HG03521 (cell line): ENCODE results near the gene TNFRSF19.

ENCODE experiments used
- ATAC-seq: cut with Tn5 transposase; IDR thresholded peaks from one replicate; pipeline ENCODE4 v1.9.1; 2021; ENCODE audit warnings: mild to moderate bottlenecking, moderate library complexity; ENCODE audit not compliant: unreplicated experiment

The TNFRSF19 gene

GRCh38 chr13:23680845-23681669 lies 110.8 kb downstream of the TNFRSF19 start:
- no peak for ATAC-seq

- ATAC-seq: no peak
Observed at GRCh38 chr13:23683084-23683483, 112.9 kb downstream of the TNFRSF19 start.

GRCh38 chr13:23684647-23685046 lies 114.4 kb downstream of the TNFRSF19 start:
- no peak for ATAC-seq

- ATAC-seq: no peak
Observed at GRCh38 chr13:23685416-23685815, 115.2 kb downstream of the TNFRSF19 start.

GRCh38 chr13:23686948-23687347 lies 116.7 kb downstream of the TNFRSF19 start:
- no peak for ATAC-seq

GRCh38 chr13:23687614-23688013 lies 117.4 kb downstream of the TNFRSF19 start:
- ATAC-seq: no peak

GRCh38 chr13:23688336-23688735 lies 118.1 kb downstream of the TNFRSF19 start:
- no peak for ATAC-seq

GRCh38 chr13:23690668-23691067 lies 120.5 kb downstream of the TNFRSF19 start:
- no peak for ATAC-seq

- no peak for ATAC-seq
Observed at GRCh38 chr13:23692816-23693215, 122.6 kb downstream of the TNFRSF19 start.

GRCh38 chr13:23695196-23695595 lies 125.0 kb downstream of the TNFRSF19 start:
- no peak for ATAC-seq

- peak; percentile 79 for ATAC-seq
Observed at GRCh38 chr13:23695711-23696464, 125.7 kb downstream of the TNFRSF19 start.

GRCh38 chr13:23696610-23697009 lies 126.4 kb downstream of the TNFRSF19 start:
- ATAC-seq: no peak

GRCh38 chr13:23697772-23698313 lies 127.6 kb downstream of the TNFRSF19 start:
- ATAC-seq: no peak

GRCh38 chr13:23699271-23699670 lies 129.1 kb downstream of the TNFRSF19 start:
- no peak for ATAC-seq

- no peak for ATAC-seq
Observed at GRCh38 chr13:23701186-23701585, 131.0 kb downstream of the TNFRSF19 start.

- no peak for ATAC-seq
Observed at GRCh38 chr13:23701636-23702035, 131.4 kb downstream of the TNFRSF19 start.

- ATAC-seq: no peak
Observed at GRCh38 chr13:23703246-23703860, 133.1 kb downstream of the TNFRSF19 start.

GRCh38 chr13:23705583-23705982 lies 135.4 kb downstream of the TNFRSF19 start:
- no peak for ATAC-seq

GRCh38 chr13:23707674-23708073 lies 137.5 kb downstream of the TNFRSF19 start:
- ATAC-seq: no peak

- ATAC-seq: no peak
Observed at GRCh38 chr13:23709536-23709935, 139.3 kb downstream of the TNFRSF19 start.

- ATAC-seq: no peak
Observed at GRCh38 chr13:23710366-23710765, 140.2 kb downstream of the TNFRSF19 start.
